Measurements from ENCODE around the gene TRMO. TPM values are rescaled to one million over a fixed set of nuclear protein-coding genes. Genes with fewer than 3 reads are reported as not detected.

TRMO gene
- total and polyA plus RNA-seq, 2 experiments from 2014 or later = 5.0 to 6.4 TPM

DNA sequence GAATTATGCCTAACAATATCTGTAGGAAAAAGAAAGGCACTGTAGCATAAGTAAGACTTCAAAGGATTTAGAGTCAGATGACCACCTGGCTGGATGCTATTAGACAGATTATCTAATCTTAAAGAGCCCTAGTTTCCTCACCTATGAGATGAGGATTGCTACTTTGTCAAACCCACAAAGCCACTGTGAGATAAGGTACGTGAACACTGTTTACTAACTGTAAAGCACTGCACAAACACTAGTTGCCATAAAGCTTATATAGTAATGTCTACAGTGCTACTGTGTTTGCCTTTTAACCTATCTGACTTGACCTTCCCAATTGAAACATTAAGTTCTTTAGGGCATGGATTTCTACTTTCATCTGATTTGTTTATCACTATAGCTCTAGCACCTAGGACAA, 10.3 kb downstream of the TRMO start (continued):
- TF ChIP-seq, protein P1, sequence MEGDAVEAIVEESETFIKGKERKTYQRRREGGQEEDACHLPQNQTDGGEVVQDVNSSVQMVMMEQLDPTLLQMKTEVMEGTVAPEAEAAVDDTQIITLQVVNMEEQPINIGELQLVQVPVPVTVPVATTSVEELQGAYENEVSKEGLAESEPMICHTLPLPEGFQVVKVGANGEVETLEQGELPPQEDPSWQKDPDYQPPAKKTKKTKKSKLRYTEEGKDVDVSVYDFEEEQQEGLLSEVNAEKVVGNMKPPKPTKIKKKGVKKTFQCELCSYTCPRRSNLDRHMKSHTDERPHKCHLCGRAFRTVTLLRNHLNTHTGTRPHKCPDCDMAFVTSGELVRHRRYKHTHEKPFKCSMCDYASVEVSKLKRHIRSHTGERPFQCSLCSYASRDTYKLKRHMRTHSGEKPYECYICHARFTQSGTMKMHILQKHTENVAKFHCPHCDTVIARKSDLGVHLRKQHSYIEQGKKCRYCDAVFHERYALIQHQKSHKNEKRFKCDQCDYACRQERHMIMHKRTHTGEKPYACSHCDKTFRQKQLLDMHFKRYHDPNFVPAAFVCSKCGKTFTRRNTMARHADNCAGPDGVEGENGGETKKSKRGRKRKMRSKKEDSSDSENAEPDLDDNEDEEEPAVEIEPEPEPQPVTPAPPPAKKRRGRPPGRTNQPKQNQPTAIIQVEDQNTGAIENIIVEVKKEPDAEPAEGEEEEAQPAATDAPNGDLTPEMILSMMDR (conservative IDR thresholded peaks at IDR 0.05; ENCODE audit: low read depth in 2 of 2) = no peak
- TF ChIP-seq, protein P2, sequence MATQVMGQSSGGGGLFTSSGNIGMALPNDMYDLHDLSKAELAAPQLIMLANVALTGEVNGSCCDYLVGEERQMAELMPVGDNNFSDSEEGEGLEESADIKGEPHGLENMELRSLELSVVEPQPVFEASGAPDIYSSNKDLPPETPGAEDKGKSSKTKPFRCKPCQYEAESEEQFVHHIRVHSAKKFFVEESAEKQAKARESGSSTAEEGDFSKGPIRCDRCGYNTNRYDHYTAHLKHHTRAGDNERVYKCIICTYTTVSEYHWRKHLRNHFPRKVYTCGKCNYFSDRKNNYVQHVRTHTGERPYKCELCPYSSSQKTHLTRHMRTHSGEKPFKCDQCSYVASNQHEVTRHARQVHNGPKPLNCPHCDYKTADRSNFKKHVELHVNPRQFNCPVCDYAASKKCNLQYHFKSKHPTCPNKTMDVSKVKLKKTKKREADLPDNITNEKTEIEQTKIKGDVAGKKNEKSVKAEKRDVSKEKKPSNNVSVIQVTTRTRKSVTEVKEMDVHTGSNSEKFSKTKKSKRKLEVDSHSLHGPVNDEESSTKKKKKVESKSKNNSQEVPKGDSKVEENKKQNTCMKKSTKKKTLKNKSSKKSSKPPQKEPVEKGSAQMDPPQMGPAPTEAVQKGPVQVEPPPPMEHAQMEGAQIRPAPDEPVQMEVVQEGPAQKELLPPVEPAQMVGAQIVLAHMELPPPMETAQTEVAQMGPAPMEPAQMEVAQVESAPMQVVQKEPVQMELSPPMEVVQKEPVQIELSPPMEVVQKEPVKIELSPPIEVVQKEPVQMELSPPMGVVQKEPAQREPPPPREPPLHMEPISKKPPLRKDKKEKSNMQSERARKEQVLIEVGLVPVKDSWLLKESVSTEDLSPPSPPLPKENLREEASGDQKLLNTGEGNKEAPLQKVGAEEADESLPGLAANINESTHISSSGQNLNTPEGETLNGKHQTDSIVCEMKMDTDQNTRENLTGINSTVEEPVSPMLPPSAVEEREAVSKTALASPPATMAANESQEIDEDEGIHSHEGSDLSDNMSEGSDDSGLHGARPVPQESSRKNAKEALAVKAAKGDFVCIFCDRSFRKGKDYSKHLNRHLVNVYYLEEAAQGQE (IDR thresholded peaks at IDR 0.05; ENCODE audit: unreplicated experiment) = no peak
- no peak for TF ChIP-seq ZNF331 (CRISPR knock-in tag; IDR thresholded peaks at IDR 0.05; ENCODE audit: low read depth)

DNA sequence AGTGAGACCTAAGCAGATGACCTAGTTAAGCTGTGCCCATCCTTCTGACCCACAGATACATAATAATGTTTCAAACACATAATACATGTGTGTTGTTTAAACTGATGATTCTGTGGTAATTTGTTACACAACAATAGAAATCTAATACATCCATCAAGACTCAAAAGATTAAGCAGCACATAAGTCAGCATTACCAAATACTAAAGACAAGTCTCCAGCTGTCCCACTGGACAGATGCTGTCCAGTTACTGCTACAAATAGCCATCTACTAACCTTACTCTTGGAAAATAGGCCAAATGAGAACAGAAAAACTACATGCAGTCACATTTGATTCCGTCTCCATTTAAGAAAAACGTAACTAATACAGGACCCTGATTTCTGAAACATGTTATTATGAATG, 10.8 kb downstream of the TRMO start:
- no peak overlapping the region for H3K27ac Mint-ChIP-seq
- H3K9me3 Mint-ChIP-seq = no peaks in the 10 kb centered on the region
- Histone ChIP-seq H3K27me3 (ENCODE audit: insufficient read depth) (no peaks in the 10 kb centered on the region), H3K79me2 (replicated peaks; ENCODE audit: insufficient read depth) (no peaks in the 10 kb centered on the region), H3K36me3 (ENCODE audit: insufficient read depth) (no peaks in the 10 kb centered on the region; the same call in 1 of the 2 replicates), H3K4me3 (no peak overlapping the region), H3K4me1 (ENCODE audit: insufficient read depth) (no peaks in the 10 kb centered on the region), H3K27ac (ENCODE audit: low read depth) (no peak overlapping the region), H2AFZ (no peak overlapping the region), H4K20me1 (replicated peaks; ENCODE audit: insufficient read depth) (peaks cover 4% of the 10 kb centered on the region), H3K9me2 (ENCODE audit: insufficient read depth) (no peaks in the 10 kb centered on the region), H3K4me2 (no peak overlapping the region), H3F3A (replicated peaks; ENCODE audit: low read depth) (no peaks in the 10 kb centered on the region)
- peaks cover 6% of the 10 kb centered on the region; the same call in 2 of the 3 replicates for H3K36me3 Mint-ChIP-seq (ENCODE audit: low read depth)
- H3K27me3 Mint-ChIP-seq (ENCODE audit: insufficient read depth, low read depth, poor library complexity) = no peaks in the 10 kb centered on the region
- DNase-seq (ENCODE audit: low spot score) (no peak), ATAC-seq (no peak)
- no peak overlapping the region for H3K4me3 Mint-ChIP-seq
- H3K4me1 Mint-ChIP-seq = no peaks in the 10 kb centered on the region
- no peak for TF ChIP-seq ZNF114 (CRISPR knock-in tag; IDR thresholded peaks at IDR 0.05)
- TF ChIP-seq POLR2AphosphoS5 (IDR thresholded peaks at IDR 0.05; ENCODE audit: low read depth) = no peak
- no peak for TF ChIP-seq EZH2phosphoT487 (IDR thresholded peaks at IDR 0.05; ENCODE audit: unreplicated experiment)
- no peak for TF ChIP-seq CREB1 (CRISPR knock-in tag; IDR thresholded peaks at IDR 0.05; ENCODE audit: low read depth)
- TF ChIP-seq, protein P2 (IDR thresholded peaks at IDR 0.05; ENCODE audit: unreplicated experiment) = no peak
- TF ChIP-seq ZNF331 (CRISPR knock-in tag; IDR thresholded peaks at IDR 0.05; ENCODE audit: low read depth) = no peak

Data from GM23338 (cell line).